Keratinocyte (primary cell): ENCODE data around the gene FOXK2. TPM values are rescaled to one million over a fixed set of nuclear protein-coding genes. Genes with fewer than 3 reads are reported as not detected.
"Not testable (repeated sequence)": the region's sequence is repeated elsewhere in the genome, so short reads cannot be mapped to it uniquely, and the experiment has no call there.

Source experiments
- DNase-seq: peaks from one replicate; pipeline ENCODE4 v3.0.0-alpha.2; 2011; ENCODE audit warnings: low read depth, missing footprints, low spot score
- FAIRE-seq: peaks from 2 replicates; lab custom pipeline; 2011; peaks lifted over from hg19 to GRCh38; lab: Jason Lieb, UNC
- H2AFZ ChIP-seq: 2 replicates; pipeline ENCODE4 v1.6.0; 2012; ENCODE audit warnings: low read length, control low read depth, inconsistent platforms; ENCODE audit not compliant: control insufficient read depth
- H3K27ac ChIP-seq: 2 replicates; pipeline ENCODE4 v1.5.1; 2011; ENCODE audit warnings: low read length; ENCODE audit not compliant: control insufficient read depth, insufficient read depth
- H3K27me3 ChIP-seq: 3 replicates; pipeline ENCODE4 v1.6.0; 2011; ENCODE audit warnings: low read length; ENCODE audit not compliant: control insufficient read depth, insufficient read depth; ENCODE audit errors: extremely low read depth
- H3K36me3 ChIP-seq, 2 experiments: 2 replicates in 1 of 2; 3 replicates in 1 of 2; pipeline ENCODE4 v1.5.1; 2011; ENCODE audit warnings: low read length in 2 of 2, mild to moderate bottlenecking in 1 of 2; ENCODE audit not compliant: control insufficient read depth in 2 of 2, insufficient read depth in 2 of 2; ENCODE audit errors: extremely low read depth in 1 of 2
- H3K4me1 ChIP-seq: 3 replicates; pipeline ENCODE4 v1.5.1; 2011; ENCODE audit warnings: low read length; ENCODE audit not compliant: control insufficient read depth, insufficient read depth; ENCODE audit errors: extremely low read depth
- H3K4me2 ChIP-seq: 3 replicates; pipeline ENCODE4 v1.6.0; 2011; ENCODE audit warnings: low read depth, low read length; ENCODE audit not compliant: control insufficient read depth, insufficient read depth; ENCODE audit errors: extremely low read depth
- H3K4me3 ChIP-seq, 3 experiments: fragments of 200-600 bp in 1 of 3; sonication (generic) in 1 of 3; 2 replicates in 2 of 3; 3 replicates in 1 of 3; pipeline ENCODE4 v1.5.1; 2011 to 2016; ENCODE audit warnings: low read length in 3 of 3, mild to moderate bottlenecking in 3 of 3, control low read depth in 2 of 3, inconsistent platforms in 1 of 3, low read depth in 1 of 3, mixed read lengths in 1 of 3, mixed run types in 1 of 3, moderate library complexity in 1 of 3; ENCODE audit not compliant: control insufficient read depth in 2 of 3, insufficient read depth in 2 of 3; ENCODE audit errors: extremely low read depth in 1 of 3
- H3K79me2 ChIP-seq: 2 replicates; pipeline ENCODE4 v1.6.0; 2012; ENCODE audit warnings: low read length; ENCODE audit not compliant: control insufficient read depth, insufficient read depth
- H3K9ac ChIP-seq: 3 replicates; pipeline ENCODE4 v1.6.0; 2011; ENCODE audit warnings: low read length; ENCODE audit not compliant: control insufficient read depth, insufficient read depth; ENCODE audit errors: extremely low read depth
- H3K9me1 ChIP-seq: 3 replicates; pipeline ENCODE4 v1.6.0; 2011; ENCODE audit warnings: low read length; ENCODE audit not compliant: control insufficient read depth, insufficient read depth; ENCODE audit errors: extremely low read depth
- H3K9me3 ChIP-seq: 2 replicates; pipeline ENCODE4 v1.5.1; 2012; ENCODE audit warnings: low read depth, low read length; ENCODE audit not compliant: control insufficient read depth
- H4K20me1 ChIP-seq: 3 replicates; pipeline ENCODE4 v1.6.0; 2011; ENCODE audit warnings: low read length; ENCODE audit not compliant: control insufficient read depth, insufficient read depth; ENCODE audit errors: extremely low read depth
- CTCF ChIP-seq, 3 experiments: IDR thresholded peaks in 1 of 3; conservative IDR thresholded peaks in 1 of 3; optimal IDR thresholded peaks in 1 of 3; 2 replicates in 2 of 3; 3 replicates in 1 of 3; pipeline versions ENCODE3 to v1.5.1; 2011; ENCODE audit warnings: low read length in 3 of 3, mild to moderate bottlenecking in 3 of 3, moderate library complexity in 2 of 3, control low read depth in 1 of 3, inconsistent platforms in 1 of 3; ENCODE audit not compliant: insufficient read depth in 2 of 3; ENCODE audit errors: extremely low read depth in 1 of 3
- EZH2 ChIP-seq: IDR thresholded peaks from one replicate; pipeline ENCODE4 v1.6.1; 2012; ENCODE audit warnings: inconsistent platforms, mild to moderate bottlenecking, low read length, moderate library complexity
- dilution Hi-C: fragments of 300-500 bp; cut with MboI; formaldehyde crosslinking; loops from one replicate; pipeline ENCODE4 v1.7.0; 2020; ENCODE audit warnings: low sequenced_read_pairs; ENCODE audit not compliant: extremely low pct_ligation_motif_present
- polyA plus RNA-seq, 5 experiments: library from polyadenylated mRNA; depleted of rRNA in 3 of 5; stranded (reverse) in 3 of 5; stranded (forward) in 1 of 5; unstranded in 1 of 5; fragments of >200 nt; gene quantifications; 1 replicate in 1 of 5; 2 replicates in 3 of 5; 3 replicates in 1 of 5; pipeline versions ENCODE4 v1.2.1 to v1.2.3, GENCODE V29; 2011 to 2012; ENCODE audit warnings: missing spikeins in 2 of 5, low read depth in 1 of 5, low replicate concordance in 1 of 5

FOXK2 gene
- polyA plus RNA-seq, 1 donor (not counting 4 experiments of a cell fraction or from before 2014, with no cell fraction given) = 43.9 TPM

- no peak overlapping the region for H3K27ac ChIP-seq
- H3K4me2 ChIP-seq = no peak overlapping the region
- DNase-seq = no peak
- peaks cover 2% of the 10 kb centered on the region for H4K20me1 ChIP-seq
- peaks cover 18 to 24% of the 10 kb centered on the region in 2 experiments for H3K36me3 ChIP-seq
- no peaks in the 10 kb centered on the region for H3K9me3 ChIP-seq
- H2AFZ ChIP-seq = no peak overlapping the region
- no peaks in the 10 kb centered on the region for H3K9me1 ChIP-seq
- H3K9ac ChIP-seq = no peak overlapping the region
- FAIRE-seq = no peak
- dilution Hi-C loops = no loop called here
- H3K4me3 ChIP-seq = no peak overlapping the region
- TF ChIP-seq CTCF (optimal IDR thresholded peaks at IDR 0.05 in 1 of 3, IDR thresholded peaks at IDR 0.05 in 1 of 3, conservative IDR thresholded peaks at IDR 0.05 in 1 of 3; ENCODE audit: extremely low read depth in 1 of 3, insufficient read depth in 2 of 3, low read length in 3 of 3) (no peak), EZH2 (no peak)
- H3K79me2 ChIP-seq = peaks cover 38% of the 10 kb centered on the region
- H3K4me1 ChIP-seq = no peaks in the 10 kb centered on the region
- no peaks in the 10 kb centered on the region for H3K27me3 ChIP-seq
Observed at GRCh38 chr17:82577300-82577699, 57.8 kb downstream of the FOXK2 start.

GRCh38 chr17:82579969-82580368, 60.4 kb downstream of the FOXK2 start:
- H3K27ac ChIP-seq, DNase-seq, dilution Hi-C loops, H3K9me1 ChIP-seq, H4K20me1 ChIP-seq, H3K9me3 ChIP-seq, H2AFZ ChIP-seq, FAIRE-seq, H3K27me3 ChIP-seq, H3K4me3 ChIP-seq, H3K4me1 ChIP-seq, H3K9ac ChIP-seq, H3K4me2 ChIP-seq: not testable (repeated sequence)
- peaks cover 30% of the 10 kb centered on the region for H3K79me2 ChIP-seq
- peaks cover 23 to 28% of the 10 kb centered on the region in 2 experiments for H3K36me3 ChIP-seq

GRCh38 chr17:82582213-82582612, 62.7 kb downstream of the FOXK2 start:
- Histone ChIP-seq H3K4me3 (no peak overlapping the region), H4K20me1 (no peaks in the 10 kb centered on the region), H3K9me1 (no peaks in the 10 kb centered on the region), H3K4me1 (no peaks in the 10 kb centered on the region), H3K9ac (no peak overlapping the region), H3K4me2 (no peak overlapping the region), H3K79me2 (peaks cover 20% of the 10 kb centered on the region), H3K36me3 (peaks cover 24 to 33% of the 10 kb centered on the region in 2 experiments), H3K27ac (no peak overlapping the region), H3K9me3 (no peaks in the 10 kb centered on the region), H3K27me3 (no peaks in the 10 kb centered on the region), H2AFZ (no peak overlapping the region)
- no peak for TF ChIP-seq EZH2
- no peak for TF ChIP-seq CTCF (optimal IDR thresholded peaks at IDR 0.05 in 1 of 3, IDR thresholded peaks at IDR 0.05 in 1 of 3, conservative IDR thresholded peaks at IDR 0.05 in 1 of 3; ENCODE audit: extremely low read depth in 1 of 3, insufficient read depth in 2 of 3, low read length in 3 of 3)
- FAIRE-seq (no peak), DNase-seq (no peak)
- dilution Hi-C loops = no loop called here
